ENCODE data around the gene MOSPD3. TPM values are rescaled to one million over a fixed set of nuclear protein-coding genes. Genes with fewer than 3 reads are reported as not detected.
A peak's percentile ranks its signal among the peaks of the same experiment; 100 is the strongest.

Gene MOSPD3
- total RNA-seq, 4 donors from 2014 or later, result 7.6 to 22.4 (median 15.5) TPM

DNA sequence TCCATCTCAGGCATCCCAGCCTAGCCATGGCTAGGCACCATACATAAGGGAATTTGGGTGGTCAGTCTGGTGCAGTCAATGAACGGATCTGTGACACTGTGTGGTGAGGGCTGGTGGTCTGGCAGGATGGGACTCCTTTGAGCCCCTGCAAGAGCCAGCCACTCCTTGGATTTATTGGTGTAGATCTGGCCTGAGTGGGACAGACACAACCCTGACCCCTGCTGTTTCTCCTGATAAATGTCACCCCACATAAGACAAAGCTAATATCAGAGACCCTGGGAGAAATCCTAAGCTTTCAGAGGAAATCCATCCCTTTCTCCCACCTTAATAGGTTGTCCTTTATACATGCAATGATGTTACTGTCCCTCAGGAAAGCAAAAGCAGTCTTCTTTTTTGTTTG, 23.9 kb upstream of the MOSPD3 start:
- H3K27me3 ChIP-seq, result peaks cover 0 to 20% (median 0%) of the 10 kb centered on the region in 4 donors
- H3K36me3 ChIP-seq, result no peaks in the 10 kb centered on the region
- H3K4me1 ChIP-seq, result peaks cover 18 to 44% (median 28%) of the 10 kb centered on the region in 3 donors
- no peaks in the 10 kb centered on the region for H3K9me3 ChIP-seq
- no peak overlapping the region for H3K27ac ChIP-seq
- intact Hi-C loops (cut with DNase I), result no loop called here
- TF ChIP-seq, protein P1, sequence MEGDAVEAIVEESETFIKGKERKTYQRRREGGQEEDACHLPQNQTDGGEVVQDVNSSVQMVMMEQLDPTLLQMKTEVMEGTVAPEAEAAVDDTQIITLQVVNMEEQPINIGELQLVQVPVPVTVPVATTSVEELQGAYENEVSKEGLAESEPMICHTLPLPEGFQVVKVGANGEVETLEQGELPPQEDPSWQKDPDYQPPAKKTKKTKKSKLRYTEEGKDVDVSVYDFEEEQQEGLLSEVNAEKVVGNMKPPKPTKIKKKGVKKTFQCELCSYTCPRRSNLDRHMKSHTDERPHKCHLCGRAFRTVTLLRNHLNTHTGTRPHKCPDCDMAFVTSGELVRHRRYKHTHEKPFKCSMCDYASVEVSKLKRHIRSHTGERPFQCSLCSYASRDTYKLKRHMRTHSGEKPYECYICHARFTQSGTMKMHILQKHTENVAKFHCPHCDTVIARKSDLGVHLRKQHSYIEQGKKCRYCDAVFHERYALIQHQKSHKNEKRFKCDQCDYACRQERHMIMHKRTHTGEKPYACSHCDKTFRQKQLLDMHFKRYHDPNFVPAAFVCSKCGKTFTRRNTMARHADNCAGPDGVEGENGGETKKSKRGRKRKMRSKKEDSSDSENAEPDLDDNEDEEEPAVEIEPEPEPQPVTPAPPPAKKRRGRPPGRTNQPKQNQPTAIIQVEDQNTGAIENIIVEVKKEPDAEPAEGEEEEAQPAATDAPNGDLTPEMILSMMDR (IDR thresholded peaks at IDR 0.05), result peak in 4 of 6 experiments; percentile 14 to 36 (median 22)
- TF ChIP-seq POLR2A (IDR thresholded peaks at IDR 0.05), result no peak
- no peak overlapping the region for H3K4me3 ChIP-seq
- no peak for DNase-seq
- WGBS, 2 donors, result 50 to 60% methylated on average over 1 of the region's 1 CpG

DNA sequence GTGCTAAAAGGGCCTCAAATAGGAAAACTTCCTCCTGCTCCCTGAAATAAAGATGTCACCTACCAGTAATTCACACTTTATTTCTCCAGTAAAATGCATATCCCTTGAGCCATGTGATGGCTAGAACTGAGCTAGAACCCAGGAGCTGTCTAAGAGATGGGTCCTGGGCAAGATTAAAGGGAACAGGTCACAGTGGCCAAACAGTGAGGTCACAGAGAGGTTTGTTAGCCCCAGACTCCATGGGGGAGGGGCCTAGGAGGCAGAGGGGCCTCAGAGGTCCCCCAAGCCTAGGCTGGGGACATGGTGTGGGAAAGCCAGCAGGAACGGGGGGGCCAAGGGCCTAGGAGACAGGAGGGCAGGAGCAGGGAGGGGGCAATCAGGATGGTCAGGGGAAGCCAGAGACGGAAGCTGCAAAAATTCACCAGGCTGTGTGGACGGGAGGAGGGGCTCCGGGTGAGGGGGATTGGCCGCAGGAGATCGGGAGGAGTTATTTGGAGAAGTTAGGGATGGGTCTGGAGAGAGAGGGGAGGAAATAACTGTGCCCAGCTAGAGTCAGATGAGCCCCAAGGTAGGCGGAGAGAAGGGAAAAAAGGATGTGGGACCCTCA, 22.9 kb upstream of the MOSPD3 start:
- no peak for TF ChIP-seq POLR2A (IDR thresholded peaks at IDR 0.05)
- TF ChIP-seq, protein P1 (IDR thresholded peaks at IDR 0.05), result no peak
- peak overlapping the region in 1 of 4 donors; percentile 30 for H3K4me3 ChIP-seq
- 51 to 54% methylated on average over 7 of the region's 7 CpGs for WGBS, 2 donors
- intact Hi-C loops (cut with DNase I), result no loop called here
- peaks cover 0 to 20% (median 0%) of the 10 kb centered on the region in 4 donors for H3K27me3 ChIP-seq
- peaks cover 8 to 34% (median 18%) of the 10 kb centered on the region in 3 donors for H3K4me1 ChIP-seq
- H3K36me3 ChIP-seq, result no peaks in the 10 kb centered on the region
- H3K27ac ChIP-seq, result peak overlapping the region in 2 of 4 donors; percentile 12 to 52
- DNase-seq, result no peak
- no peaks in the 10 kb centered on the region for H3K9me3 ChIP-seq

DNA sequence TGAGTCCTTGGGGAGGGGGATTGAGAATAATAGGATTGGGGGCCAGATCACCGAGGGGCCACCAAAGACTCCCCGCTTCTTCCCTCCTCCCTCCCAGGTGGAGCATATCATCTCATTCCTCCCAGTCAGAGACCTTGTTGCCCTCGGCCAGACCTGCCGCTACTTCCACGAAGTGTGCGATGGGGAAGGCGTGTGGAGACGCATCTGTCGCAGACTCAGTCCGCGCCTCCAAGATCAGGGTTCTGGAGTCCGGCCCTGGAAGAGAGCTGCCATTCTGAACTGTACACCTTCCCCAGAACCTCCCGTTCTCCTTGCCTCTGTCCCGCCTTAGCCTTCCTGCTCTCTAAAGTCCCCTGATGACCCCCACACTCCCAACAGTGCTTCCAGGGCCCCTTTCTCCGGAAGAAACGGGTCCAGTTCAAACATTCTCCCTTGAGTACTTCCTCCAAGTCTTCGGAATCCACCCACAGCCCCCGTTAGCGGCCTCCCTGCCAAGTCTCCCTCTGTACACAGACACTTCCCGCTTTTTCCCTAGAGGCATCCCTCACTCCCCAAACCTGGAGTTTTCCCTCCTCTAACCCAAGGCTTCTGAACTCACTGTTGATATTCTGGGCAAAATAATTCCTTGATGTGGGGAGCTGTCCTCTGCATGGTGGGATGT, 22.1 kb upstream of the MOSPD3 start:
- H3K4me3 ChIP-seq, result peak overlapping the region in 1 of 4 donors; percentile 30
- H3K27ac ChIP-seq, result peak overlapping the region in 2 of 4 donors; percentile 12 to 52
- TF ChIP-seq, protein P1 (IDR thresholded peaks at IDR 0.05), result no peak
- no peak for TF ChIP-seq POLR2A (IDR thresholded peaks at IDR 0.05)
- intact Hi-C loops (cut with DNase I), result no loop called here
- 20 to 21% methylated on average over 16 to 20 of the region's 20 CpGs for WGBS, 2 donors
- H3K36me3 ChIP-seq, result no peaks in the 10 kb centered on the region
- no peak for DNase-seq
- no peaks in the 10 kb centered on the region for H3K9me3 ChIP-seq
- peaks cover 0 to 20% (median 0%) of the 10 kb centered on the region in 4 donors for H3K27me3 ChIP-seq
- H3K4me1 ChIP-seq, result peaks cover under 1 to 26% (median 10%) of the 10 kb centered on the region in 3 donors

DNA sequence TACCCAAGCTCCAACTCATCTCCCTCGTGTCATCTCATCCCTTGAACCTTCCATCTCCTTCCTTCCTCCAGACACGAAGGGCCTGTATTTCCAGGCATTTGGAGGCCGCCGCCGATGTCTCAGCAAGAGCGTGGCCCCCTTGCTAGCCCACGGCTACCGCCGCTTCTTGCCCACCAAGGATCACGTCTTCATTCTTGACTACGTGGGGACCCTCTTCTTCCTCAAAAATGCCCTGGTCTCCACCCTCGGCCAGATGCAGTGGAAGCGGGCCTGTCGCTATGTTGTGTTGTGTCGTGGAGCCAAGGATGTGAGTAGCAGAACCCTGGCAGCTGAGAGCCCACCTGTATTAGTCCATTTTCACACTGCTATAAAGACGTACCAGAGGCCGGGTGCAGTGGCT, 20.7 kb upstream of the MOSPD3 start:
- 87 to 93% methylated on average over 11 to 17 of the region's 17 CpGs for whole genome bisulfite sequencing, 2 donors

More for the DNA sequence above, 20.7 kb upstream of the MOSPD3 start:
- Histone ChIP-seq H3K9me3 (no peaks in the 10 kb centered on the region), H3K4me1 (peaks cover 0 to 21% (median 10%) of the 10 kb centered on the region in 3 donors), H3K27me3 (peaks cover 0 to 20% (median 0%) of the 10 kb centered on the region in 4 donors), H3K36me3 (no peaks in the 10 kb centered on the region), H3K4me3 (no peak overlapping the region), H3K27ac (no peak overlapping the region)
- no peak for DNase-seq
- TF ChIP-seq, protein P1 (IDR thresholded peaks at IDR 0.05), result no peak
- no peak for TF ChIP-seq POLR2A (IDR thresholded peaks at IDR 0.05)
- intact Hi-C loops (cut with DNase I), result no loop called here

All from esophagus squamous epithelium (tissue), 5 donors.